ENCODE results near the gene LYRM1.
"Not testable (repeated sequence)": the region's sequence is repeated elsewhere in the genome, so short reads cannot be mapped to it uniquely, and the experiment has no call there.

Gene LYRM1

DNA sequence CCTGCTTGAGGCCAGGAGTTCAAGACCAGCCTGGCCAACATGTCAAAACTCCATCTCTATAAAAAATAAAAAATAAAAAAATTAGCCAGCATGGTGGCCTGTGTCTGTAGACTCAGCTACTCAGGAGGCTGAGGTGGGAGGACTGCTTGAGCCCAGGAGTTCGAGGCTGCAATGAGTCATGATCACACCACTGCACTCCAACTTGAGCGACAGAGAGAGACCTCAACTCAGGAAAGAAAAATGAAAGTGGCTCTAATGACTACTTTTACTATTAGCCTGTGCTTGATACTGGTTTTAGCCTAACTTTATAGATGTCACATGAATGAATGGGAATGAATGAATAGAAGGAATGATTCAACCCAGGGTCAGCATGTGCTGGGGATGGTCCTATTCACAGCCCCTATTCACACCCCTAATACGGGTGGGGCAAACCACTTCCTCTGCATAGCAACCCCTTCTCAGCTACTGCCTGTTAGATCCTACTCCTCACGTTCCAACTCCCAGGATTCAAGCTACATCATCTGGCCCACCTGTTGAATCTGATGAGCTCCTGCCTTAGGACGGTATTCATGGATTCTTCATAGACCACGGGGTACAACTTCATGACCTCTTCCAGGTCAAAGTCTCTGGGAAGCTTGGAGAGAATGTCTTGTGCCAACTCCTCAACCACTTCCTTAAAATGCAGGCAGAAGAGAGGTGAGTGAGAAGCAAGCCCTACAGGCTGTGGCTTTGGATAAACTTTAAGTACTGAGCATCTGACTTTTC lies 40.5 kb downstream of the LYRM1 start:
- DNase-seq: no peak

DNA sequence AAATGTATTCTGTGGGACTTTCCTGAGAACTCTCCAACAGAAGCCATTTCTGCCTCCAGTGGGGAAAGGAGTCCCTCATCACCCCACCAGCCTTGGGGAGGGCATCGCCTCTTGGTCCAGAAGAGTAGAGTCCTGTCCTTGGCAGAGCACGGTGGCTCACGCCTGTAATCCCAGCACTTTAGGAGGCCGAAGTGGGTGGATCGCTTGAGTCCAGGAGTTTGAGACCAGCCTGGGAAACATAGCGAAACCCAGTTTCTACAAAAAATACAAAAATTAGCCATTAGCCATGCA lies 41.0 kb downstream of the LYRM1 start:
- no peak for DNase-seq

DNA sequence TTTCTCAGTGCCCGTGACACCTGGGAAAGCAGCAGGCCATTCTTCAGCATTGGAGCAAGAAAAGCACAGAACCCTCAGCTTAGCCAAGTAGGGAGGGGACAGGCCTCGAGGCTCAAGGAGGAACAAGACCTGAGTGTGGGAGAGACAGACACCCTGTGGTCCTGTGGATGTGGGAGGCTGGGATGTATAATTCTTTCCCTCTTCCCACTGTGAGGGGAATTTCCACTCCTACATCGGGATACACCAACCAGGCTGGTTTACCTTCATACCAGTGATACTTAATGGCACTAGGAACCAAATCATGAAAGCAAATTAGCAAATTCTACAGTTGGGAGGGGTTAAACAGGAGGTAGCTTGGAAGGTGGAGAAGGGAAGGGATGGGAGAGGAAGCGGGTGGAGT lies 41.7 kb downstream of the LYRM1 start:
- no peak for DNase-seq

DNA sequence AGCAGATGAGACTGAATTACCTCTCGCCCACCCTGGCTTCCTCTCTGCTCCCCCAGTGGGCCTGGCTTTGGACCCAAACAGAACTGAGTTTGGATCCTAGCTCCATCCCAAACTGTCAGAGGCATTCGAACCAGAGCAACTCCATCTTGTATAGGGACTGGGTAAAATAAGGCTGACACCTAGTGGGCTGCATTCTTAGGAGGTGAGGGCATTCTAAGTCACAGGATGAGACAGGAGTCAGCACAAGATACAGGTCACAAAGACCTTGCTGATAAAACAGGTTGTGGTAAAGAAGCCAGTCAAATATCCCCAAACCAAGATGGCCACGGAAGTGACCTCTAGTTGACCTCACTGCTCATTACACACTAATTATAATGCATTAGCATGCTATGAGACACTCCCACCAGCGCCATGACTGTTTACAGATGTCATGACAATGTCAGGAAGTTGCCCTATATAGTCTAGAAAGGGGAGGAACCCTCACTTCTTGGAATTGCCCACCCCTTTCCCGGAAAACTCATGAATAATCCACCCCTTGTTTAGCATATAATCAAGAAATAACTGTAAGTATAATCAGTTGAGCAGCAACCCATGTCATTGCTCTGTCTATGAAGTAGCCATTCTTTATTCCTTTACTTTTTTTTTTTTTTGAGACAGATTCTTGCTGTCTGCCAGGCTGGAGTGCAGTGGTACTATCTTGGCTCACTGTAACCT lies 44.4 kb downstream of the LYRM1 start:
- DNase-seq: no peak

DNA sequence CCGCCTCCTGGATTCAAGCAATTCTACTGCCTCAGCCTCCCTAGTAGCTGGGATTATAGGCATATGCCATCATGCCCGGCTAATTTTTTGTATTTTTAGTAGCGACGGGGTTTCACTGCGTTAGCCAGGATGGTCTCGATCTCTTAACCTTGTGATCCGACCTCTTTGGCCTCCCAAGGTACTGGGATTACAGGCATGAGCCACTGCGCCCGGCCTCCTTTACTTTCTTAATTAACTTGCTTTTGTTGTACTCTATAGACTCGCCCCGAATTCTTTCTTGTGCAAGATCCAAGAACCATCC lies 45.0 kb downstream of the LYRM1 start:
- DNase-seq: not testable (repeated sequence)

DNA sequence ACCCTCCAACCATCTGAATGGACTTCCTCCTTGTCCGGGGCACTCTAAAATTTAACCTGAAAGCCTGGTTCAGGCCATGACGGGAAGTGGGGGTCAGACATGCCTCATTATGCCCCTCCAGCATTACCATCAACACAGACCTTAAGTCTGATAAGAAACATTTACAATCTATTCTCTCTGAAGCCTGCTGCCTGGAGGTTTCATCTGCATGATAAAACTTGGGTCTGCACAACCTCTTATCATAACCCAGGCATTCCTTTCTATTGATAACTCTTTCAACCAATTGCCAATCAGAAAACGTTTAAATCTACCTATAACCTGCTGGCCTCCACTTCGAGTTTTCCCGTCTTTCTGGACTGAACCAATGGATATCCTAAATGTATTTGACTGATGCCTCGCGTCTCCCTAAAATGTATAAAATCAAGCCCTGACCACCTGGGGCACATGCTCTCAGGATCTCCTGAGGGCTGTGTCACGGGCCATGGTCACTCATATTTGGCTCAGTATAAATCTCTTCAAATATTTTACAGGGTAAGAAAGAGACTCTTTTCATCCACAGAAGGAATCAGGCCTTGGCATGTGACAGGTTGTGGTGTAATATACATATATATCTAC lies 45.6 kb downstream of the LYRM1 start:
- no peak for DNase-seq

DNA sequence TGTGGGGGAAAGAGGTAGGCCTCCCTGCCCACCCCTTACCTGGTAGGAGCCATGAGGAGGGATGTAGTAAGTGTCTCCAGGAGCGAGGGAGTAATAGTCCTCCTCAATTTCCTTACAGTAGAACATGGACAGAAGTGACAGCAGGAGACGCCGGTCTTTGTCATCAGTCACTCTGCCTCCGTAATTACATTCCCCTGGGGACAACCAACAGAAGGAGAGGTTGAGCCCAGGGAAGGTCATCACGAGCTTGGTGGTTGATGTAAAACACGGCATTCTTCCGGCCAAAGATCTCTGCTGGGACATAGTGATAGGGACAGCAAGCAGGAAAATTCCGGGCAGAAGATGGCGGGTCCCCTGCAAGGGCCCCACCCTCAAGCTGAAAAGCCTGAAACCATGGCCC lies 47.9 kb downstream of the LYRM1 start:
- no peak for DNase-seq

DNA sequence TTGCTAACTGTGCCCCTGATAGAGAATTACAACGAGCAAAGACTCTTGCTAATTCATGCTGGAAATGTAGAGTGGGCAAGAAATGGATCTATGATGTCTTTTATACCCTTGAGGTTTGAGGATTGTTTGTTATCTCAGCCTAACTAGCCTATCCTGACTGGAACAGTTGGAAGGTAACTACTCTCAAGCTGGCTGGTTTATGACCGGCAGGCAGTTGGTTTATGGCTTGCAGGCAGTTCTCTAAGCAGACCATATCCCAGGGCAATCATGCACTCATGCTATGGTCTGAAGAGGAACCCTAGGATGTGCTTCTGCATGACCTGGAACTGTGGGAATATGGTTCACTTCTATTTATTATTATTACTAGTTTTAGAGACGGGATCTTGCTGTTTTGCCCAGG lies 49.1 kb downstream of the LYRM1 start:
- DNase-seq: no peak

DNA sequence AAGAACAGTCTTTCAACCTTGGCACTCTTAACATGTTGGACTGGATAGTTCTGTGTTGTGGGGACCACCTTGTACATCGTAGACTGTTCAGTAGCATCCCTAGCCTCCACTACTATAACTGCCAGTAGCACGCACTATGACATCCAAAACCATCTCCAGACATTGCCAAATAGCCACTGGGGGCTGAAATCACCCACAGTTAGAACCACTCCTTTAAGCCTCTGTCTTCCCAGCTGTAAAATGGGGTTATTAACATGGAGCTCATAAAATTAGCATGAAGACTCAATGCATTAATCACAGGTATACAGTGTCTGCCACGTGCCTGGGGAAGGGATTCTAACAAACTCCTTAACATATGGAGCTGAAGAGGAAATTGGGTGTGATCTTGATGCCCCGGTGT lies 49.7 kb downstream of the LYRM1 start:
- no peak for DNase-seq

DNA sequence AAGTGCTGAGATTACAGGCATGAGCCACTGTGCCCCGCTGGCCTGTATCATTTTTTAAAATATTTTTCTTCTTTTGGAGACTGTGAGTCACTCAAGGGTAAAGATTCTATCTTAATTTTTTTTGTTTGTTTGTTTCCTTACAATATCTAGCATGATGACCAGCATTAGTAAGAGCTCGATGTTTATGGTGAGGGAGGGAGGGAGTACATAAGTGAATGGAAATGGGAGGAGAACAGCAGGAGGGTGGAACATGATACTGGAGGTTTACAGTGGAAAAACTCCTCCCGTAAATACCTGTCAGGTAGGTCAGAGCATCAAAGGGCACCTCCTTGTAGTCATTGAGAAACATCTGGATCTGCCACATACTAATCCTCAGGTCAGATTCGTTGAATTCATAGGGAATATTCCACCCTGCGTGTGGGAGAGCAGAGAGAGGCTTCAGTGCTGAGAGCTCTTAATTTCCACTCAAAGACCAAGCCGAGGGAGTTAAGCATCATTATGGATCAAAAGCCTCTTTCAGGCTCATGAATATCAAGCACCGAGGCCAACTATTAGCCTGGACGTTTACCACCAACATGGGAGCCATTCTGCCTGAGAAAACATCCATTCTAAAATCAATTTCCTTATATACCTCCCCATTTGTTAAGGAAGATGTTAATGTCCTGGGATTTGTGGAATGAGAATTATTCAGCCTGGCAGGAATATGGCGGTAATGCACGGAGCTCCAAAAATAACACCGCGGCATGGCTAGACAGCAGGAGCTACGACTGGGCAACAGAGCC lies 51.8 kb downstream of the LYRM1 start:
- DNase-seq: no peak

DNA sequence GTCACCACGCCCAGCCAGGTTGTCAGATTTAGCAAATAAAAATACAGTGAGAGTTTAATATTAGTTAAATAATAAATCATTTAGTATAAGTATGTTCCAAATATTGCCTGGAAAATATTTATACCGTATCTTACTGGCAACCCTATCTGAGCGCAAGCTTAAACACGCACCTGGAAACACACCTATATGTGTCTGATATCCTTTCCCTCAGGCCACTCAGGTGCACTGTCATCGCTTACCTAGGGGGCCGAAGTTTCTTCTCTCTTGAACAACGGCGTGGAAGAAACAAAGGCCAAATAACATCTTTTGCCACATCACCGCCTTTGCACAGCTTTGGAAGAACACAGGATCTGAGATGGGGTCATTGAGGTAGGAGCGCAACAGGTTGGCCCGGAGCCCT lies 54.0 kb downstream of the LYRM1 start:
- DNase-seq: no peak

DNA sequence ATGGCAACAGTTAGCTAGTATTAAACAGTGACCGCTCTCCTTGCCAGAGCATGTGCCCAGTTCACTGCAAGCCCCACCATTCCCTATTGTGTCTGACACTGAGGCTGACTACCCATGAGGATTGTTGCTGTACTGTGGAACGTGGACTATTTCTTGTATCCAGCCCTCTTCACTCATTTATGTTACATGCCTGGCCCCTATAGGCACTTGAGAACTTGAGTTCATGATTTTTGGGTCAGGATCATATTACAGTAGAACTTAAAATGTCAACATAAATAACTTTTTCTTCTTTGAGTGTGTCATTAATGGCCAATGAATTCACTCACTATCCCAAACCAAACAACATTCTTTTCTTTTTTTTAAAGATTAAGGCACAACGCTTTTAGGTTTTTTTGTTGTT lies 55.7 kb downstream of the LYRM1 start:
- no peak for DNase-seq

DNA sequence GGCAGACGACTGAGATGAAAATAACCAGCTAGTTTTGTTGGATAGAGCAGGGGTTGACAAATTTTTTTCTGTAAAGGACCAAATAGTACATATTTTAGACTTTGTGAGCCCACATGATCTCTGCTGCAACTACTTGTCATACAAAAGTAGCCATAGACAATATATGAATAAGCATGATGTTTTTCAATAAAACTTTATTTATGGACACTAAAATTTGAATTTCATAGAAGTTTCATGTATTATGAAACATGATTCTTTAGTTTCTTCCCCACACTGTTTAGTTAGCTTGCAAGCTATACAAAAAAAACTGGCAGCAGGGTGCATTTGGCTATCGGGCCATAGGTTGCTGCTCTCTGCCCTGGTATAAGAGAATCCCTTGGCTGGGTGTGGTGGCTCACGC lies 56.6 kb downstream of the LYRM1 start:
- DNase-seq: no peak

DNA sequence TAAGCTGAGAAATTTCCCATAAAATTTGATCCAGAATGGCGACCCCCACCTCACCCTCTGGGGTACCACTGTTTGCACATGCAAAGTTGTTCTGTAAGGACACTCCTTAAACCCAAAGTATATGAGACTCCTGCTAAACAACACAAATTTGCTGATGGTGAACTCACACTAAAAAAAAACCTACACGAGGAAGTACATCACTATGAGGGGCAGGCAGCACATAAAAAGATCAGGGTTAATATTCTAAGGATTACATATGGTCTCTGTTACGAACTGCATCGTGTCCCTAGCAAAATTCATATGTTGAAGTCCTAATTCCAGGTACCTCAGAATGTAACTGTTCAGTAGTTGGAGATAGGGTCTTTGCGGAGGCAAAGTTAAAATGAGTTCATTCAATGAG lies 60.3 kb downstream of the LYRM1 start:
- DNase-seq: no peak

DNA sequence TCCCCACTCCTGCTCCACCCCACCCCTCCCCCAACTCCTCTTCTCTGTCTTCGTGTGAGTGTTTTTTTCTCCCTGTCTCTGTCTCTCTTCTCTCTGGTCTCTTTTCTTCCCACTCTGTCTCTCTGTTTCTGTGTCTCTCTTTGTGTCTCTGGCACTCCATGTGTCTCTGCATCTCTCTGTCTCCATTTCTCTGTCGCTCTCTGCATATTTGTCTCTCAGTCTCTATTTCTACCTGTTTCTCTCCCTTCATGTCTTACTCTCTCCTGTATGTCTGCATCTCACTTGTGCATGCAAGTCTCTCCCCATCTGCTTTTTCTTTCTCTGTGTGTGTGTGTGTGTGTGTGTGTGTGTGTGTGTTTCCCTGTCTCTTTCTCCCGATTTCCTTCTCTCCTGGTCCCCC lies 68.2 kb downstream of the LYRM1 start:
- no peak for DNase-seq

DNA sequence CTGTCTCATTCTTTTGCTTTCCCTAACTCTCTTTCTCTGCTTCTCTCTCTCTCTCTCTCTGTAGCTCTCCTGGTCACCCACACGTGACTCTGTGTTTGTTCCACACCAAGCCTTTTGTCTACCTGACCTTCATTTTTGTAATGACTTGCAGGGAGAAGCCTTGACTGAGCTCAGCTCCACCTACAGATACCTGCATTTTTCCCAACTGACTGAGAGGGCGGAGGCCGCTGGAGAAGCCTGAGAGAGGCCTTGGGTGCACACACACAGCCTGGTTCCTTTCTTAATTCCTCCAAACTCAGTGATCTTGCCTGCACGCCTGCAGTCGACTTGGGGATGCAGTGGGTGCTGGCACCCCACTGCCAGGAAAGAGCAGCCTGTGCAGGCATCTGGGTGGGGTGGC lies 68.8 kb downstream of the LYRM1 start:
- no peak for DNase-seq

DNA sequence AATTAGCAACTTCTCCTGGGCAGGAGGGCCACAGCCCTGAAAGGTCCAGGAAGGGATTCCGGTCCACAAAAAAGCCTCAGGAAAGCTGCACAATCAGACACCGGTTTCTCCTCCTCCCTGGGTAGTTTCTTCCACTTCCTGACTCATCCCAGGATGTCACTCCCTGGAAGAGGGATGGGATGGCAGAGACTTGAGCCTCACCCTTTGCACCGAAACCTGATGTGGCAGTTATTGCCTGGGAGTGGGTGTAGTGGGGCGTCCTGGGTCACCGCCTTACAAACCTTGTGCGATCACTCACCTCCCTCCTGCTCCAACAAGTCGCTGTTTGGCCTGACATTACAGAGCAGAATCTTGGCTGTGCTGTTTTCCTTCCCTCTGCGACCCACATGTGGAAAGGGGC lies 70.8 kb downstream of the LYRM1 start:
- no peak for DNase-seq

DNA sequence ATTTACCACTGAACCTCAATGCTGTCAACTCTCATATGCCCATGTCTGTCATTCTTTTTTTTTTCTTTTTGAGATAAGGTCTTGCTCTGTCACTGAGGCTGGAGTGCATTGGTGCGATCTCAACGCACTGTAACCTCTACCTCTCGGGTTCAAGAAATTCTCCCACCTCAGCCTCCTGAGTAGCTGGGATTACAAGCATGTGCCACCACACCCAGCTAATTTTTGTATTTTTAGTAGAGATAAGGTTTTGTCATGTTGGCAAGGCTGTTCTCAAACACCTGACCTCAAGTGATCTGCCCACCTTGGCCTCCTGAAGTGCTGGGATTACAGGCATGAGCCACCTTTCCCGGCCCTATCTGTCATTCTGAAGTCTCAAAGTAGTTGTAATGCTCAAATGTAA lies 72.6 kb downstream of the LYRM1 start:
- DNase-seq: not testable (repeated sequence)
